GM19372 (cell line): ENCODE results near the gene RASA3.
"Not testable (repeated sequence)": the region's sequence is repeated elsewhere in the genome, so short reads cannot be mapped to it uniquely, and the experiment has no call there.

ENCODE experiments used
- ATAC-seq: cut with Tn5 transposase; IDR thresholded peaks from one replicate; pipeline ENCODE4 v1.9.1; 2021; ENCODE audit warnings: mild to moderate bottlenecking, low read depth, moderate library complexity; ENCODE audit not compliant: unreplicated experiment

Gene RASA3

GRCh38 chr13:114102521-114103288 is 29.7 kb downstream of the RASA3 start:
- ATAC-seq = no peak

- no peak for ATAC-seq
These were observed 30.3 kb downstream of the RASA3 start for GRCh38 chr13:114102131-114102520.

GRCh38 chr13:114101358-114102130 is 30.9 kb downstream of the RASA3 start:
- ATAC-seq = no peak

GRCh38 chr13:114100446-114101357 is 31.7 kb downstream of the RASA3 start:
- ATAC-seq = no peak

- ATAC-seq = no peak
These were observed 32.4 kb downstream of the RASA3 start for GRCh38 chr13:114099918-114100445.

GRCh38 chr13:114099191-114099590 is 33.2 kb downstream of the RASA3 start:
- no peak for ATAC-seq

- not testable (repeated sequence) for ATAC-seq
These were observed 33.8 kb downstream of the RASA3 start for GRCh38 chr13:114098689-114099056.

GRCh38 chr13:114097893-114098688 is 34.3 kb downstream of the RASA3 start:
- no peak for ATAC-seq

- no peak for ATAC-seq
These were observed 35.1 kb downstream of the RASA3 start for GRCh38 chr13:114097212-114097892.

- no peak for ATAC-seq
These were observed 35.6 kb downstream of the RASA3 start for GRCh38 chr13:114096811-114097211.

- ATAC-seq = no peak
These were observed 36.4 kb downstream of the RASA3 start for GRCh38 chr13:114096031-114096485.

GRCh38 chr13:114095486-114095885 is 36.9 kb downstream of the RASA3 start:
- no peak for ATAC-seq

GRCh38 chr13:114093118-114093517 is 39.3 kb downstream of the RASA3 start:
- no peak for ATAC-seq

- ATAC-seq = no peak
These were observed 40.0 kb downstream of the RASA3 start for GRCh38 chr13:114092468-114092867.

GRCh38 chr13:114090476-114090875 is 41.9 kb downstream of the RASA3 start:
- no peak for ATAC-seq

GRCh38 chr13:114089751-114090400 is 42.5 kb downstream of the RASA3 start:
- no peak for ATAC-seq

- no peak for ATAC-seq
These were observed 43.1 kb downstream of the RASA3 start for GRCh38 chr13:114089341-114089740.

GRCh38 chr13:114088863-114089262 is 43.6 kb downstream of the RASA3 start:
- no peak for ATAC-seq

- ATAC-seq = no peak
These were observed 44.2 kb downstream of the RASA3 start for GRCh38 chr13:114088234-114088633.
